ENCODE data around the gene TMEM44.

Gene TMEM44

DNA sequence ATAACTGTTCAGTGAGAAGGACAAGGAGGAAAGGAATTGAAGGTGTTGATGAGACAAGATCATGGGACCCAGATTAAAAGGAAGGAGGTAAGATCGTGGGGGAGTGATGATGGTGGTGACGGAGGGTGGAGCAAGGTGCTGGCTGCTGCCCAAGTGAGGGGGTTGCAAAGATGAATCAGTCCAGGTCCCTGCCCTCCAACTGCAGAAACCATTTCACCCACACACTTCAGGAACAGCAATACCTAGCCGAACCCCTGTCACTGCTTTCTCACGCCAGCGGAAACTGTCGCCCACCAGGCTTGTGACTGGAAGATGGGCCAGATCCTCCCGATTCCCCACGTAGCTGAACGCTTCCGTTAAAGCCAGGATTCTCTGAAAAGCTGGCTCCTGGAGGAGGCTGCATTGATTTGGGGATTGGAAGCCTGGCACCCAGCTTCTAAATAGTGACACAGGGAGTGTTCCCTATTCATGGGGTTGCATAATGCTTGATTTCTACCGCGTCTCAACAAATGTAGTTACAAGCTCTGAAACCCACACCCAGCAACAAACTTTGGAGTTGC, 41.9 kb upstream of the TMEM44 start:
- FAIRE-seq: no peak
- DNase-seq (ENCODE audit: insufficient read length, low spot score): no peak
- TF ChIP-seq, protein P1, sequence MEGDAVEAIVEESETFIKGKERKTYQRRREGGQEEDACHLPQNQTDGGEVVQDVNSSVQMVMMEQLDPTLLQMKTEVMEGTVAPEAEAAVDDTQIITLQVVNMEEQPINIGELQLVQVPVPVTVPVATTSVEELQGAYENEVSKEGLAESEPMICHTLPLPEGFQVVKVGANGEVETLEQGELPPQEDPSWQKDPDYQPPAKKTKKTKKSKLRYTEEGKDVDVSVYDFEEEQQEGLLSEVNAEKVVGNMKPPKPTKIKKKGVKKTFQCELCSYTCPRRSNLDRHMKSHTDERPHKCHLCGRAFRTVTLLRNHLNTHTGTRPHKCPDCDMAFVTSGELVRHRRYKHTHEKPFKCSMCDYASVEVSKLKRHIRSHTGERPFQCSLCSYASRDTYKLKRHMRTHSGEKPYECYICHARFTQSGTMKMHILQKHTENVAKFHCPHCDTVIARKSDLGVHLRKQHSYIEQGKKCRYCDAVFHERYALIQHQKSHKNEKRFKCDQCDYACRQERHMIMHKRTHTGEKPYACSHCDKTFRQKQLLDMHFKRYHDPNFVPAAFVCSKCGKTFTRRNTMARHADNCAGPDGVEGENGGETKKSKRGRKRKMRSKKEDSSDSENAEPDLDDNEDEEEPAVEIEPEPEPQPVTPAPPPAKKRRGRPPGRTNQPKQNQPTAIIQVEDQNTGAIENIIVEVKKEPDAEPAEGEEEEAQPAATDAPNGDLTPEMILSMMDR (IDR thresholded peaks at IDR 0.05; ENCODE audit: insufficient read depth, missing control alignments): no peak

DNA sequence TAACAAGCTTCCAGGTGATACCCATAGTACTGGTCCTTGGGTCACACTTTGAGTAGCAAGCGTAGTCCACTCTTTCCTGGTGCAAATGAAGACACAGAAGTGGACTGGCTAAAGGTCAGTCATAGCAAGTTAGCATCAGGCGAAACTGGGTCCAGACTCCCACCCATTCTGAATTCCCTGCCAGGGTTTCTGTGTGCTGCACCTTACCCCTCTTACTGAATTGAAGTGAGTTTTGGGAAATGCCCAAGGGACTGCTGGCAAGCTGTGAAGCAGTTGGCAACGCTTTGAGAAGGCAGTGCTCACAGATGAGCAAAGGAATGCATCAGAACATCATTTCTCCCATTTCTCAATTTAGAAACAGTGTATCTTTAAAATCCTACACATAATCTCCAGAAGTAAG, 40.5 kb upstream of the TMEM44 start:
- DNase-seq (ENCODE audit: insufficient read length, low spot score): no peak
- no peak for FAIRE-seq
- TF ChIP-seq, protein P1 (IDR thresholded peaks at IDR 0.05; ENCODE audit: insufficient read depth, missing control alignments): no peak

DNA sequence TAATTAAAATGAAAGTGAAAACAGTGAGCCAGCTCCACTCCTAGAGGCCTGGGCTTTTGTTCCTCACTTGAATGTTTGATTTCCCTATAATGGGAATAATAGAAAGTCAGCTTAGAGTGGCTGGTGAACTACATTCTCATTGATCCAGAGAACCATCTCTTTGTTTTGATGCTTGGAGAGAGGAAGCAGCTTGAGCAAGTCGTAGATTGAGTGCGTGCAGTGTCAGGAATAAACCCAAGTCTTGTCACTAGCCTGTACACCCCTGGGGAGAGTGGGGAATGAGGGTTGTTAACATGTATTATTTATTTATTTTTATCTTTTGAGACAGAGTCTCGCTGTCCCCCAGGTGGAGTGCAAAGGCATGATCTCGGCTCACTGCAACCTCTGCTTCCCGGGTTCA, 39.7 kb upstream of the TMEM44 start:
- no peak for DNase-seq (ENCODE audit: insufficient read length, low spot score)
- FAIRE-seq: no peak

DNA sequence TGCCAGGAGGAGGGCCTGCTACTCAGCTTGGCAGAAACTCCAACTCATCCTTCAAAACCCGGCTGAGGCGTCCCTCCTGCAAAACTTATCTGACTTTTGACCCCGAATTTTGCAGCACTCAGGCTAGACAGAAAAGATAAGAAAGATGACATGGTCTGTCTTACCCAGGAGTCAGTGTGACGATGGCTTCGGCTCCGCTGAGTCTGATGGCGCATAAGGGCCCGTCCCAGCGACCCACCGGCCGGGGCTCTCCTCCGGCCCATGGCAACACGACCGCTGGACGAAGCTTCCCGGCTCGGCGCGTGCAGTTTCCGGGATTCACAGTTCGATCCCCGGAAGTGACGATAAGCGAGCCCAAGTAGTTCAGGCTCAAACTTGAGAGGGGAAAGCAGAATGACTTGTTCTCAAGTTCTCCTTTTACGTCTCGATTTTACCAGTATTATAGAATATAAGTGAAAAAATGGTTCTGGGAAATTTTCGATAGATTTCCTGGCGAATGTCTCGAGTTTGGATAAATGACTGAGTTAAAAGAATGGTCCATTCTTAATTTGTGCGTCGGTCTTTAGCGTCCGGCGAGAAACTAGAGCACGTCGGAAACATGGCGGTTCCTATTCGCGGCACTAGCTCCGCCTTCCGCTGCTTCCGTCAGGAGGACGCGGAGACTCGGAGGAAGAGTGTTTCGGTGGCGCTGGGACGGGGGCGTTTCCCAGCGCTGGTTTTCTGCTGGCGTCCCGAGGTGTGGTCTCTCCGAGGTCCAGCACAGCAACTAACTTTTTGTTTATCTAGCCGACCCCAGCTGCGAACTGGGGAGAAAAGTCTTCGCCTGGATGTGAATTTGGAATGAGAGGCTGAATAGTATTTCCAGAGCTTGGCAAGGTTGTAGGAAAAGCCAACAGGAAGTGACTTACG, 38.9 kb upstream of the TMEM44 start, which contains the start of gene LSG1:
Gene LSG1, minus strand, starts transcription at position 292 of the 909 bp plus-strand sequence. Its CDS starts 29 bp downstream, at position 263.
- TF ChIP-seq, protein P1 (IDR thresholded peaks at IDR 0.05; ENCODE audit: insufficient read depth, missing control alignments): no peak
- peak; percentile 71 for DNase-seq (ENCODE audit: insufficient read length, low spot score)
- FAIRE-seq: no peak

More for the DNA sequence above, 39.7 kb upstream of the TMEM44 start:
- TF ChIP-seq, protein P1 (IDR thresholded peaks at IDR 0.05; ENCODE audit: insufficient read depth, missing control alignments): no peak

DNA sequence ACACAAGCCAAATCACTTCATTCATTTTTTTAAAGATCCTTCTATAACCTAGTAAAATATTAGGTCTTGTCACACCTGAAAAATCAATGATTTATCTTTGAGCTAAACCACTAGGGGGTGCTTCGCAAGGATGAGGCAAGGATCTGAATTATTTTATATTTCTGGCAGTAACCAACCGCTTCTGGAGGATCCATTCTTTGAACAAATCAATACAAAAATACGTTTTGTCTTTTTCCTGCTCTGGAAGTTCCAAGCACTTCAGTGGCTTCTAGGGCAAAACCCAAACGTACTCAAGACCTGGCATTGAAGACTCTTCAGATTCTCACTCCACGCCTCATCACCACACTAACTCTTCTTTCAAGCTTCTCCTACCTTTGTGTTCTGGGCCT, 38.3 kb upstream of the TMEM44 start:
- no peak for FAIRE-seq
- TF ChIP-seq, protein P1 (IDR thresholded peaks at IDR 0.05; ENCODE audit: insufficient read depth, missing control alignments): peak; percentile 61
- no peak for DNase-seq (ENCODE audit: insufficient read length, low spot score)

DNA sequence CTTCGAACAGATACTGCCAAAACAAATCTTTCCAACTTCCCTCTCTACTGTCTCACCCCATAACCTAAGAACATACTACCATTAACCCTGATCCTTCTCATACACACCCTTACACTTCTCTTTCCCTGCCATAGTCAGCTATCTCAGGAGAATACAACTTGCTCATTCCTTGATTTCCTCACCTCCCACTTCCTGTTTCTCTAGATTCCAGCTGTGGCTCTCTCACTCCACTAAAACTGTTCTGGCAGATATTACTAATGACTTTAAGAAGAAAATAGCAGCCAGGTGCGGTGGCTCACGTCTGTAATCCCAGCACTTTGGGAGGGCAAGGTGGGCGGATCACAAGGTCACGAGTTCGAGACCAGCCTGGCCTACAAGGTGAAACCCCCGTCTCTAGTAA, 34.1 kb upstream of the TMEM44 start:
- FAIRE-seq (no peak), DNase-seq (ENCODE audit: insufficient read length, low spot score) (no peak)
- TF ChIP-seq, protein P1 (IDR thresholded peaks at IDR 0.05; ENCODE audit: insufficient read depth, missing control alignments): no peak

DNA sequence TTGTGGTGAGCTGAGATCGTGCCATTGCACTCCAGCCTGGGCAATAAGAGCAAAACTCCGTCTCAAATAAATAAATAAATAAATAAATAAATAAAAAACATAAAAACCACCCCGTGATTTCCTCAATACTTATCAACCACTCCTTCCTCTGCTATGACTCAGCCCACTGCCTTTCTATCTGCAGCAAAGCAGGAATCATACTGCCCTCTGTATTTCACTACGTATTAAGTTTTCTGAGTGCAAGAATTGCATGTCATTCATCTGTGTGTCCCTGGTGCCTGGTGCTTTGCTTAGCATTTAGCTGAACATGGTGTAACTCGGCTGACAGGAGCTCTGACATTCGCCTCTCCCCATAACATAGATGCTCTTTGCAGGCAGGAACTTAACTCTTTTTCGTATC, 31.6 kb upstream of the TMEM44 start:
- FAIRE-seq (no peak), DNase-seq (ENCODE audit: insufficient read length, low spot score) (no peak)
- TF ChIP-seq, protein P1 (IDR thresholded peaks at IDR 0.05; ENCODE audit: insufficient read depth, missing control alignments): no peak

Measured in D721Med (cell line).